HUES64 (cell line): ENCODE results near the gene IL18.
"Not testable (repeated sequence)": the region's sequence is repeated elsewhere in the genome, so short reads cannot be mapped to it uniquely, and the experiment has no call there.

ENCODE experiments used
- H3K27ac ChIP-seq: 2 replicates; pipeline ENCODE4 v1.7.0; 2013; ENCODE audit warnings: low read depth, low read length, inconsistent platforms
- H3K27me3 ChIP-seq: 2 replicates; pipeline ENCODE4 v1.6.1; 2013; ENCODE audit warnings: mild to moderate bottlenecking, low read length; ENCODE audit not compliant: insufficient read depth
- H3K36me3 ChIP-seq: 2 replicates; pipeline ENCODE4 v1.6.1; 2013; ENCODE audit warnings: mild to moderate bottlenecking, low read length; ENCODE audit not compliant: insufficient read depth
- H3K4me1 ChIP-seq: 2 replicates; pipeline ENCODE4 v1.6.1; 2013; ENCODE audit warnings: mild to moderate bottlenecking, low read length, moderate library complexity; ENCODE audit not compliant: insufficient read depth
- H3K4me3 ChIP-seq: 2 replicates; pipeline ENCODE4 v1.5.1; 2013; ENCODE audit warnings: mild to moderate bottlenecking, low read length, moderate library complexity
- H3K9ac ChIP-seq: 2 replicates; pipeline ENCODE4 v1.6.1; 2013; ENCODE audit warnings: mild to moderate bottlenecking, low read depth, low read length
- H3K9me3 ChIP-seq: 2 replicates; pipeline ENCODE4 v1.6.1; 2013; ENCODE audit warnings: low read depth, low read length; ENCODE audit not compliant: insufficient read depth
- WGBS: fragments of 150-250, 120-280 bp; methylation state at CpG from one replicate; pipeline ENCODE4 v1.1.7; 2013; ENCODE audit warnings: missing lambda C conversion rate; 5-methylcytosine and 5-hydroxymethylcytosine counted together

IL18 gene

DNA sequence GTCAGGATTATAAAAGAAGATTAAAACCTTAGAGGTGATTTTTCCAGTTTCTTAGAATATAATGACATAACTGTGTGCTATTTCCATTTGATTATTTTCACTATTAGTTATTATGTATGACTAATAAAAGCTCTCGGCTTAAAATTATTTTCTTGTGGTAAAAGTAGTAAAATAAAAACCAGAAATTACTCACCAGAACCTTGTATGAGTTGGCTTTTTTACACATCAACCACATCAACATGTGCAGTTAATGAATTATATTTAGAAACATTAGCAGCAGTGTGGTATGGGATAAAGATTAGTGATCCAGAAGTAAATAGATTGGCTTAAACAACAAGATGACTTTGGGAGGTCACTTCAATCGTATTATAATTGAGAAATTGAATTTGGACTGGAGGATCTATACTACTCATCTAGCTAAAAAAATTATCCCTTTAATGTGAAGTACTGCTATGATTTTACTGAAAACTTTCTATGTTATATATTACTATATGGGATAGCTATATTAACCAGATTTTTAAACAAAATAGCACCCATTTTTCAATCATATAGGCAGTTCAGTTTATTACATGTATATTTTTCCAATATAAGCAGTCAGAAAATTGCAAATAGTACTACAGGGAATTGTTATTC lies 8.6 kb upstream of the IL18 start:
- Histone ChIP-seq H3K36me3 (no peaks in the 10 kb centered on the region), H3K9ac (no peak overlapping the region), H3K9me3 (no peaks in the 10 kb centered on the region), H3K27ac (no peak overlapping the region), H3K4me3 (no peak overlapping the region), H3K27me3 (0 out of 2 replicates have a peak, but pooled peaks cover 2% of the 10 kb centered on the region), H3K4me1 (no peaks in the 10 kb centered on the region)
- WGBS, result no CpG with 5 or more reads among the region's 2 CpGs

DNA sequence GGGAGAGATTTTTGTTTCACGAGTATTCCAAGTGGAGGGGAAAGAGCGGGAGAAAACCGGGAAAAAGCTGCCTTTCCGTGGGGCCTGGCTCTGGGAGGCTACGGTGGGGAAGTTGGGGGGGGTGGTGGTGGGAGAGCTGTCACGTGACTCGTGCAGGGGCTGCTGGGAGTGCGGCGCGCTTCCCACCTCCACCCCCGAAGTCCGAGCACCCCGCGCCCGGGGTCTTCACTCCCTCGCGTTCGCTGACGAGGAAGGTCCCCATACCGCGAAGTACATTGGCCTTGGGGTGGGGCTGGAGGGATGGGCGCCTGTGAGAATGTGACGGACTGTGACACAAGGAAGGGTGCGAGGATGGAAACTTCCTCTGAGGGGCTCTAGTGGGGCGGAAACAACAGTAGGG lies 3.3 kb upstream of the IL18 start, which contains the start of gene TEX12:
TSS of gene TEX12 (plus strand) at position 228 of the 400 bp plus-strand sequence. CDS start 1,897 bp downstream, outside the sequence.
- no peak within 1 kb of the TSS for H3K4me3 ChIP-seq
- H3K9me3 ChIP-seq, result no peaks in the 10 kb centered on the region
- H3K9ac ChIP-seq, result no peak within 1 kb of the TSS
- H3K4me1 ChIP-seq, result peaks cover 7% of the 10 kb centered on the region
- no peak within 1 kb of the TSS for H3K27ac ChIP-seq
- no peaks in the 10 kb centered on the region for H3K27me3 ChIP-seq
- no peaks in the 10 kb centered on the region for H3K36me3 ChIP-seq
- WGBS, result 92% methylated on average over 25 of the region's 25 CpGs

DNA sequence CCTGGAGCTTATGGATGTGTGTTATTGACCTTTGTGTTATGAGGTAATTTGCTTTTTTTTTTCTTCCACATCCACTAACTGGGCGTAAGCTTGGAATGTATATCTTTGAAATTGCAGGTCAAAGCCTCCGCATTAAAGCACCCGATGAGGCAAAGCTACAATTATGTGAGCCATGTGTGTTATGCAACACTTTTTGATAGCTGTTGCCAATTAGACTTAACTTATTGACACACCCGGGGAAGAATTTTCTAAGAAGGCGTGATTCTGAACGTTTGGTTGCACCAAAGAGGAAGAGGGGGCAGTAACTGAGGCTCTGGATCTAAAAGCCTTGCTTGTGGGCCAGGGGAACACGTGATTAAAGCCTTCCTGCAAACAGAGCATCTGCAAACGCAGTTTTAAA lies 2.7 kb upstream of the IL18 start:
- no peak overlapping the region for H3K27ac ChIP-seq

DNA sequence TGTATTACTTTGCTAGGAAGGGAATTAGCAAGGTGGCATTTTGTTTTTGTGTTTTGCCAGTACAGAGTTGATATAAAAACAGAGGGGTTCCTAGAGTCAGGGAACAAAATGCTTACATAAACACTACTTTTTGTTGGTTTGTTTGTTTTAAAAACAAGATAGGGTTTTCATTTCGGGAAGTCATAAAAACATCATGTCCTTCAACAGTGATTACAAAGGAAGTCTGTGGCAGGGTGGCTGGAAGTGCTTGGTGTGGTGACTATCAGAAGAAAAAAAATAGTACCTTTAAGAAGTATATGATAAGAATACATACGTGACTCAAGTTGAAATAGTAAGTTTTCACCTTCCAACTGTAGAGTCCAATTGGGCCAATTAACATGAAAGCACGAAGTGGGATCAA lies 1.2 kb upstream of the IL18 start:
- Histone ChIP-seq H3K27me3 (no peaks in the 10 kb centered on the region), H3K36me3 (no peaks in the 10 kb centered on the region), H3K9me3 (no peaks in the 10 kb centered on the region), H3K9ac (no peak overlapping the region), H3K4me1 (peaks cover 7% of the 10 kb centered on the region), H3K27ac (no peak overlapping the region), H3K4me3 (no peak overlapping the region)
- WGBS, result 93% methylated on average over 3 of the region's 3 CpGs

More for the DNA sequence above, 2.7 kb upstream of the IL18 start:
- WGBS, result 84% methylated on average over 8 of the region's 8 CpGs
- Histone ChIP-seq H3K36me3 (no peaks in the 10 kb centered on the region), H3K4me3 (no peak overlapping the region), H3K9me3 (no peaks in the 10 kb centered on the region), H3K4me1 (peaks cover 7% of the 10 kb centered on the region), H3K9ac (no peak overlapping the region), H3K27me3 (no peaks in the 10 kb centered on the region)

DNA sequence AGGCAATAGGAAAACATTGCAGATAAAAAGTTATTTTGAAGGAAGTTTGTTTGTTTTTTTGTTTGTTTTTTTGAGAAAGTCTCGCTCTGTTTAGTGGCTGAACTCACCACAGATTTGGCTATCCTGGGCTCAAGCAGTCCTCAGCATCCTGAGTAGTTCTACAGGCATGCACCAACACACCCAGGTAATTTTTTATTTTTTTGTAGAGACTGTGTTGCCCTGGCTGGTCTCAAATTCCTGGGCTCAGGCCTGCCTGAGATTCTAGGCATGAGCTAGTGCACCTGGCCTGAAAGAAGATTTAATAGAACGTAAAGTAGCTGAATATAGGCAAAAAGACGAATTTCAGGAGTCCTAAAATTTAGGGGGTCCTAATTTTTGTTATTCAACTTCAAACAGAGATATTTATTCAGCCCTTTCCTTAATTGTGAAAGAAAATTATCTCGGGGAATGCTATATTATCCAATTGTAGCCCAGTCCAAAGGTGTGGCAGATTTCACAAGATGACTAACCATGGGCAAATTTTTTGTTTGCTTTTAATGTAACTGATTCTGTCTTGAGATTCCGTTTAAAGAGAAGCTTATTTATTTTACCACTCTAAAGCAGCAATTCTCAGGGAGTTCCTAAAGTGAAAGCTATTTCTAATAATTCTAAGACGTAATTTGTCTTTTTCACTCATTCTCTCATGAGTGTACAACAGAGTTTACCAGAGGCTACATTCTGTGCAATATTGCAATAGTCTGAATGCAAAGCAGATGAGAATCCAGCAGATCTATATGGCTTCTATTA lies 940 bp downstream of the IL18 start:
- Histone ChIP-seq H3K4me3 (no peak overlapping the region), H3K9ac (no peak overlapping the region), H3K9me3 (no peaks in the 10 kb centered on the region), H3K4me1 (peaks cover 7% of the 10 kb centered on the region), H3K27me3 (no peaks in the 10 kb centered on the region), H3K27ac (no peak overlapping the region), H3K36me3 (no peaks in the 10 kb centered on the region)
- 95% methylated on average over 6 of the region's 6 CpGs for WGBS

DNA sequence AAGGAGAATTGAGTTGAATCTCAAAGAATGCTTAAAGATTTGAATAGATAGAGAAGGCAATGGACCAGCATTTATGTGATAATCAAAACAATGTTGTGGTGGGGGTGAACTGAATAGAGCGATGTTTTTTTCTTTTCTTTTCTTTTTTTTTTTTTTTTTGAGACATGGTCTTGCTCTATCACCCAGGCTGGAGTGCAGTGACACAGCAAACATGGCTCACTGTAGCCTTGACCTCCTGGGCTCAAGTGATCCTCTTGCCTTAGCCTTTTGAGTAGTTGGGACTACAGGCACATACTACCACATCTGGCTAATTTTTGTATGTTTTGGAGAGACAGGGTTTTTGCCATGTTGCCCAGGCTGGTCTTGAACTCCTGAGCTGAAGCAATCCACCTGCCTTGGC lies 1.7 kb downstream of the IL18 start:
- not testable (repeated sequence) for H3K4me1 ChIP-seq, H3K27ac ChIP-seq, H3K4me3 ChIP-seq, H3K9ac ChIP-seq, H3K36me3 ChIP-seq, H3K27me3 ChIP-seq, H3K9me3 ChIP-seq
- WGBS, result 100% methylated on average over 1 of the region's 1 CpG

DNA sequence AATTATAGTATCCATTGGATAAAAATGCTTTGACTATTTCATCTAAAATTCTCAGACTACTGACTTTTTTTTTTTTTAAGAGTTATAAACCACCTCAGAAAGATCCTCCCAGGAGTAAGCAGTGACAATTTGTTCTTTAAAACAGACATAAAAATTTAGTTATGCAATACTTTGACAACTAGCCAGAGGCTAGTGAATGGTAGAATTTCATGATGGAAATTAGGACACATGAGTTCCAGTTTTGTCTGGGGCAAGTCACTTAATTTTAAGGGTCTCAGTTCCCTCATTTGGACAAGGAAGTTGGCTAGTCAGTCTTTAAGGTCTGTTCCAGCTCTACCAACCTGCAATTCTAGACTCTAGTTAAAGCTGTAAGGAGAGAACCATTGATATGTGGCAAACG lies 2.9 kb downstream of the IL18 start:
- H3K27me3 ChIP-seq, result no peaks in the 10 kb centered on the region
- H3K9ac ChIP-seq, result no peak overlapping the region
- H3K4me3 ChIP-seq, result no peak overlapping the region
- no CpG with 5 or more reads among the region's 1 CpG for WGBS
- no peaks in the 10 kb centered on the region for H3K36me3 ChIP-seq
- H3K27ac ChIP-seq, result no peak overlapping the region
- H3K4me1 ChIP-seq, result peaks cover 7% of the 10 kb centered on the region; the same call in 1 of the 2 replicates
- H3K9me3 ChIP-seq, result no peaks in the 10 kb centered on the region

DNA sequence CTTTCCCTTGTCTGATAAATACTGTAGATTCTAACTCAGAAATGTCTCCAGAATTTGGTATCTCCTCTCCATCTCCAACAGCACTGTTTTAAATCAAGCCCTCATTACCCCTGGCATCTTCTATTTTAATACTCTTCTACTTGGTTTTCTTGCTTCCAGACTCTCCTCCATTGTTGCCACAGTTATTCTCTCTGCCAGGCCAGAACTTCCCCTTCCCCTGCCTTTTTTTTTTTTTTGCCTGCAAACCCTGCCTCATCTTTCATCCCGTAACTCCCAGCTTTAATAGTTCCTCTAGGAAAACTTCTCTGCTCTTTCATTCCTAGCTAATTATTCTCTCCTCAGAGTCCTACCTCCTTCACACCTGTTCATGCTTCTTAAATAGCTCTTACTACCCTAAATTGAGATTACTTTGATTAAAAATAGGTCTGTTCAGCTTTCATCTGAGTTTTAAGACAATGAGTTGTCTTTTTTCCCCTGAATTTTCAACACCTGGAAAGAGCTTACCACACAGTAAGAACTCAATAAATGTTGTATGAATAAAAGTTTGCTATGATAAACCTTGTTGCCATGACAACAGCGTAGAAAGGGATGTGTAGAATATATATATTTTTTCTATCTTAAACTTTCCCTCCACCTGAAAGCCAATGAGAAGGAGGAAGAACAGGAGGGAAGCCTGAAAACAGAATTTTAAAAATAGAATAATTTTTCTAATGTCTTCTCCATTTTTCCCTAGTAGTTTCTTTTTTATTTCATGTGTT lies 3.6 kb downstream of the IL18 start:
- peaks cover 7% of the 10 kb centered on the region; the same call in 1 of the 2 replicates for H3K4me1 ChIP-seq
- H3K36me3 ChIP-seq, result no peaks in the 10 kb centered on the region
- no peaks in the 10 kb centered on the region for H3K9me3 ChIP-seq
- H3K4me3 ChIP-seq, result no peak overlapping the region
- H3K9ac ChIP-seq, result no peak overlapping the region
- WGBS, result 51% methylated on average over 1 of the region's 2 CpGs
- no peaks in the 10 kb centered on the region for H3K27me3 ChIP-seq
- no peak overlapping the region for H3K27ac ChIP-seq

DNA sequence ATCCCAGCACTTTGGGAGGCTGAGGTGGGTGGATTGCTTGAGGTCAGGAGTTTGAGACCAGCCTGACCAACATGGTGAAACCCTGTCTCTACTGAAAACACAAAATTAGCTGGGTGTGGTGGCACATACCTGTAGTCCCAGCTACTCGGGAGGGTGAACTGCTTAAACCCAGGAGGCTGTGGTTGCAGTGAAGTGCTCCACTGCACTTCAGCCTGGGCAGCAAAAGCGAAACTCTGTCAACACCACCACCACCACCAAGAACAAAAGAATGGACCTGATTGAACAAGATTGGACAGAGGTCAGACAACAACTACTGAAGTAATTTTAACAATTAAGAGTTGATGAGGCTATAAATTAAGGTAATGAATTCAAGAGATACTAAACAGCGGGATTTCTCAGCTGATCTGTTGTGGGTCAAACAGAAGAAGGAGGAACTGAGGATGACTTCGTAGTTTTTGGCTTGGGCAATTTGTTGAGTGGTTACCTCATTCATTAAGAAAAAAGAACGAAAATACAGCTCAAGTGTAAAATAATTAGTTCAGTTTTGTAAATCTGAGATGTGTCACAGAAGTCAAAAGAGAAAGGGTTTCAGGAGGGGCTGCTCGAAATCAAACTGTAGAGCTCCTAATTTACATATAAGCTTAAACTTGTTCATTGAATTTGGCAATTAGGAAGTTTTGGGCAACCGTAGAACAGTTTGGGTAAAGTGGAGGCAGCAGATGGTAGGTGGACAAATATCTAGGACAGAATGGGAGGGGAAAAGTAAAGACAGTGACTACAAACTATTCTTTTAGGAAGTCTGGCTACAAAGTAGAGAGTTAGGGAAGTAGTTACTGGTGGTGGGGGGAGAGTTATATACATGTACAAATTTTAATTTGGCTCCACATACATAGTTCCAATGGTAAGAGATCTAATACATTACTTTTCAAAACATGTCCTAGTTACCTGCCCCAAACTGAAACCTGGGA lies 4.5 kb downstream of the IL18 start:
- 89% methylated on average over 6 of the region's 7 CpGs for WGBS
- H3K27ac ChIP-seq, result no peak overlapping the region
- no peaks in the 10 kb centered on the region for H3K27me3 ChIP-seq
- H3K9me3 ChIP-seq, result no peaks in the 10 kb centered on the region
- H3K4me3 ChIP-seq, result no peak overlapping the region
- no peak overlapping the region for H3K9ac ChIP-seq
- H3K36me3 ChIP-seq, result no peaks in the 10 kb centered on the region
- peaks cover 7% of the 10 kb centered on the region; the same call in 1 of the 2 replicates for H3K4me1 ChIP-seq

DNA sequence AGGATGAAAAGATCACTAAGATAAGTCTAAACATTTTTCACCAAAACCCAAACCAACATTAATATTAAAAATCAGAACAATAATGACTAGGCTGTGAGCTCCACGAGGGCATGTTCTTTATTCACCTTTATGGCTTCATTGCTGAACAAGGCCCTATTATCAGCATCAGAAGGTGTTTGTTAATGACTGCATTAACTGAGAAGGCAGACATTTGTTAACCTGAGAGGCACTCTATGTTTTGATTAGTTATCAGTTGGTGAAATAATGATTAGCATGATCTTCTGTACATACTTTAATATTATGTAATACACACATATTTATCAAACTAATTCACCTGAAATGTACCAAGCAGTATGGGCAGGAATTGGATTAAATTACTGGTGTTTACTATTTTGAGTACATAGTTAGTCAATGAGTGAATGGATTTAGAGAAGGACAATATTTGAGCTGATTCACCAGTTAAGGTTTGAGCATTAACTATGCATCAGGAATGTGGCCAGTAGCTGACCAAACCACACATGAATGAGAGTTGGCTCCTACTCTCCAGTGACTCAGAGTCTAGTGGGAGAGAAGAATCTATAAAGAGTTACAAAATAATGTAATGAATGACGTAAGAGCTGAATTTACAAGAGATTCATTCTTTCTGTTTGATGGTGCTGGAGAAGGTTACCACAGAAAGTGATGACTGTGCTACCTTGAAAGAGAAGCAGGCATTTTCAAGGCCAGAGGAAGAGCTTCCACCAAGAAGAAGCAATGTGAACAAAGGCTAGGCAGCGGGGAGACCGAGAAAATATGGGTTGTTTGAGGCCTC lies 6.7 kb downstream of the IL18 start:
- H3K27ac ChIP-seq, result no peak overlapping the region
- 91% methylated on average over 4 of the region's 4 CpGs for whole genome bisulfite sequencing

More for the DNA sequence above, 6.7 kb downstream of the IL18 start:
- no peaks in the 10 kb centered on the region for H3K27me3 ChIP-seq
- no peaks in the 10 kb centered on the region for H3K9me3 ChIP-seq
- H3K9ac ChIP-seq, result no peak overlapping the region
- no peaks in the 10 kb centered on the region for H3K36me3 ChIP-seq
- H3K4me3 ChIP-seq, result no peak overlapping the region
- no peaks in the 10 kb centered on the region for H3K4me1 ChIP-seq
